ENCODE results near the gene KCNIP1.

DNA sequence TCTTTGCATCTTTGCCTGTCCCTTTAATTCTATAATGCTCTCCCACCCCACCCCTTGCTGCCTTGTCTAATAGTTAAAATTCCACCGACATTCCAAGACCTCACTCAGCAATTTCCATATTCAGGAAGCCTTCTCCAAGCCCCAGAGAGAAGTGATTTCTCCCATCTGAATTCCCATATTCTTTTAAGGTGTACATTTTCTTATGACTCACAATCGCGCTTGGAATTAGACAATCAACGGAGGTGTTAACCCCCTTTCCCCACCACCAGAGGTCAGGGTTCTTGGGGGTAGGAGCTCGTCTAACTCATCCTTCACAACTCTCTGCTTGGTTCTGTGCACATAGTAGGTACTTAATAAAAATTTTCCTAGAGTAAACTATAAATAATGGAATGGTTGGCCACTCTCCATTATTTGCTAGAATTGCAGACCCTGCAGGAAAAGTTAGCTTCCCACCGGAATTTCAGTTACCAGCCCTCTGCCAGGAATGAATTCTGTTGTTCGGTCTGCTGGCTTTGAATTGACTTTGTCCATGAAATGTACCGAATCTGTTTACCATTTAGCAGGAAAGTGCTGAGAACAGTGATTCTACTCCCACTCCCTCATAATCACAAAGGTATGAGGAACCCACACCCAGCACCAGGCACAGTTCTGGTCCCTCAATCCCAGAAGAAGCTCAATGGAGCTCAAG is 5.0 kb downstream of the KCNIP1 start:
- TF ChIP-seq, protein P1, sequence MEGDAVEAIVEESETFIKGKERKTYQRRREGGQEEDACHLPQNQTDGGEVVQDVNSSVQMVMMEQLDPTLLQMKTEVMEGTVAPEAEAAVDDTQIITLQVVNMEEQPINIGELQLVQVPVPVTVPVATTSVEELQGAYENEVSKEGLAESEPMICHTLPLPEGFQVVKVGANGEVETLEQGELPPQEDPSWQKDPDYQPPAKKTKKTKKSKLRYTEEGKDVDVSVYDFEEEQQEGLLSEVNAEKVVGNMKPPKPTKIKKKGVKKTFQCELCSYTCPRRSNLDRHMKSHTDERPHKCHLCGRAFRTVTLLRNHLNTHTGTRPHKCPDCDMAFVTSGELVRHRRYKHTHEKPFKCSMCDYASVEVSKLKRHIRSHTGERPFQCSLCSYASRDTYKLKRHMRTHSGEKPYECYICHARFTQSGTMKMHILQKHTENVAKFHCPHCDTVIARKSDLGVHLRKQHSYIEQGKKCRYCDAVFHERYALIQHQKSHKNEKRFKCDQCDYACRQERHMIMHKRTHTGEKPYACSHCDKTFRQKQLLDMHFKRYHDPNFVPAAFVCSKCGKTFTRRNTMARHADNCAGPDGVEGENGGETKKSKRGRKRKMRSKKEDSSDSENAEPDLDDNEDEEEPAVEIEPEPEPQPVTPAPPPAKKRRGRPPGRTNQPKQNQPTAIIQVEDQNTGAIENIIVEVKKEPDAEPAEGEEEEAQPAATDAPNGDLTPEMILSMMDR (IDR thresholded peaks at IDR 0.05) = no peak
- TF ChIP-seq POLR2A (IDR thresholded peaks at IDR 0.05) = no peak

All from heart left ventricle (tissue), 13 donors.